GM12878 (cell line): ENCODE measurements around the gene SCNN1B. TPM values are rescaled to one million over a fixed set of nuclear protein-coding genes. Genes with fewer than 3 reads are reported as not detected.

Experiments
- ATAC-seq: fragments of 200-7000 bp; cut with Tn5 transposase; 3 replicates; pipeline ENCODE4 v1.9.1; 2020; ENCODE audit warnings: mild to moderate bottlenecking, moderate library complexity
- BruUV-seq: library from RNA; stranded (reverse); fragments of 400-500 nt; replicated peaks from 2 replicates; lab custom pipeline; 2021; lab: Mats Ljungman, UMichigan
- CTCF ChIA-PET: fragments of 300-600 bp; sonication (Branson Sonifier 250); formaldehyde crosslinking; extraction: SDS; loops from one replicate; lab custom pipeline; 2021; ENCODE audit warnings: inconsistent platforms; lab: Yijun Ruan, JAX
- POLR2A ChIA-PET: fragments of 350-600 bp; formaldehyde crosslinking; extraction: SDS; loops from one replicate; lab custom pipeline; 2021; ENCODE audit warnings: inconsistent platforms; lab: Charles Lee
- RAD21 ChIA-PET: fragments of 300-600 bp; sonication (Branson Sonifier 250); formaldehyde crosslinking; loops from one replicate; lab custom pipeline; 2023; ENCODE audit warnings: antibody characterized with exemption; ENCODE audit not compliant: unreplicated experiment; lab: Charles Lee
- SMC1A ChIA-PET: fragments of 300-600 bp; sonication (Branson Sonifier 250); formaldehyde crosslinking; loops from one replicate; lab custom pipeline; 2023; ENCODE audit not compliant: unreplicated experiment, uncharacterized antibody; lab: Charles Lee
- DNase-seq: peaks from one replicate; pipeline ENCODE4 v3.0.0-alpha.2; 2011; ENCODE audit warnings: low read depth, low spot score
- FAIRE-seq: peaks from 3 replicates; lab custom pipeline; 2011; peaks lifted over from hg19 to GRCh38; lab: Jason Lieb, UNC
- H2AFZ ChIP-seq: 2 replicates; pipeline ENCODE4 v1.6.0; 2011; ENCODE audit warnings: low read depth, low read length, control low read depth; ENCODE audit not compliant: control insufficient read depth
- H3K27ac ChIP-seq: 2 replicates; pipeline ENCODE4 v1.5.1; 2011; ENCODE audit warnings: control low read depth; ENCODE audit not compliant: control insufficient read depth, insufficient read depth
- H3K27me3 ChIP-seq, 2 experiments: replicated peaks in 1 of 2; 2 replicates each; pipeline versions ENCODE4 v1.6.0 to v1.6.1; 2011; ENCODE audit warnings: low read length in 1 of 2; ENCODE audit not compliant: control insufficient read depth in 2 of 2, insufficient read depth in 2 of 2
- H3K36me3 ChIP-seq, 2 experiments: 2 replicates each; pipeline ENCODE4 v1.5.1; 2011; ENCODE audit warnings: low read length in 1 of 2; ENCODE audit not compliant: control insufficient read depth in 2 of 2, insufficient read depth in 2 of 2
- H3K4me1 ChIP-seq: 2 replicates; pipeline ENCODE4 v1.6.1; 2011; ENCODE audit warnings: mild to moderate bottlenecking, low read length, moderate library complexity, mixed read lengths; ENCODE audit not compliant: control insufficient read depth, insufficient read depth
- H3K4me2 ChIP-seq: 2 replicates; pipeline ENCODE4 v1.6.0; 2011; ENCODE audit warnings: control low read depth; ENCODE audit not compliant: control insufficient read depth, insufficient read depth
- H3K4me3 ChIP-seq: fragments of 200-600 bp; sonication (generic); 2 replicates; pipeline ENCODE4 v1.5.1; 2016
- H3K79me2 ChIP-seq: 2 replicates; pipeline ENCODE4 v1.6.0; 2011; ENCODE audit warnings: low read length; ENCODE audit not compliant: control insufficient read depth, insufficient read depth
- H3K9ac ChIP-seq: 2 replicates; pipeline ENCODE4 v1.8.0; 2011; ENCODE audit warnings: low read length, control low read depth, mixed read lengths; ENCODE audit not compliant: control insufficient read depth, insufficient read depth
- H3K9me3 ChIP-seq: replicated peaks from 3 replicates; pipeline ENCODE4 v1.5.1; 2011; ENCODE audit warnings: mild to moderate bottlenecking, low read length; ENCODE audit not compliant: control insufficient read depth, insufficient read depth
- H4K20me1 ChIP-seq: 2 replicates; pipeline ENCODE4 v1.6.0; 2011; ENCODE audit not compliant: control insufficient read depth, insufficient read depth
- CBFB ChIP-seq: IDR thresholded peaks from 2 replicates; pipeline ENCODE4 v1.6.1; 2016; ENCODE audit warnings: antibody characterized with exemption, low read depth
- EGR1 ChIP-seq, 2 experiments: IDR thresholded peaks; 1 replicate in 1 of 2; 2 replicates in 1 of 2; pipeline ENCODE4 v1.6.1; 2011 to 2012; ENCODE audit warnings: low read depth in 2 of 2, low read length in 2 of 2, borderline replicate concordance in 1 of 2, mild to moderate bottlenecking in 1 of 2, moderate library complexity in 1 of 2
- GABPA ChIP-seq: IDR thresholded peaks from 2 replicates; pipeline ENCODE4 v1.6.1; 2014; ENCODE audit warnings: antibody characterized with exemption, low read depth, mild to moderate bottlenecking, inconsistent platforms
- POU2F2 ChIP-seq: IDR thresholded peaks from 3 replicates; pipeline ENCODE4 v1.6.1; 2011; ENCODE audit warnings: low read depth, mild to moderate bottlenecking, low read length, borderline replicate concordance
- WGBS: methylation state at CpG from one replicate; pipeline ENCODE4 v1.1.6; 2016; ENCODE audit warnings: low lambda C conversion rate; ENCODE audit not compliant: insufficient replicate concordance, insufficient coverage; ENCODE audit errors: missing lambda C conversion rate; 5-methylcytosine and 5-hydroxymethylcytosine counted together
- in situ Hi-C: fragments of 300-500 bp; cut with MboI; formaldehyde crosslinking; loops from 9 replicates; pipeline ENCODE4 v1.14.3; 2018; ENCODE audit warnings: mixed read lengths
- intact Hi-C: fragments of 100-400 bp; cut with micrococcal nuclease; formaldehyde crosslinking; loops from one replicate; pipeline ENCODE4 v1.14.2; 2022; ENCODE audit not compliant: unreplicated experiment
- polyA plus RNA-seq, 11 experiments: library from polyadenylated mRNA; depleted of rRNA in 4 of 11; unstranded in 6 of 11; stranded (reverse) in 5 of 11; fragments of >200 nt; fragmentation: Nextera tagmentation in 4 of 11; fragmentation: Illumina TruSeq in 1 of 11; extraction: Ambion mirVana in 4 of 11; extraction: Trizol in 1 of 11; gene quantifications; 1 replicate in 1 of 11; 2 replicates in 10 of 11; pipeline versions ENCODE4 v1.2.1 to v1.2.3, GENCODE V29; 2011 to 2016; ENCODE audit warnings: inconsistent platforms in 2 of 11, missing spikeins in 2 of 11, low read depth in 1 of 11
- total RNA-seq, 4 experiments: library from RNA; depleted of rRNA in 3 of 4; stranded (reverse); fragments of >200 nt in 3 of 4; fragmentation: Illumina TruSeq in 1 of 4; extraction: Trizol in 1 of 4; gene quantifications; 2 replicates each; pipeline versions ENCODE4 v1.2.1 to v1.2.3, GENCODE V29; 2013 to 2021
- TF ChIP-seq, protein P1 (sequence below): fragments of 450-650 bp; IDR thresholded peaks from 2 replicates; pipeline ENCODE4 v1.6.1; 2018; ENCODE audit warnings: borderline replicate concordance, mild to moderate bottlenecking; ENCODE audit not compliant: partially characterized antibody
- TF ChIP-seq, protein P2 (sequence below): IDR thresholded peaks from 2 replicates; pipeline ENCODE4 v1.6.1; 2012; ENCODE audit warnings: mild to moderate bottlenecking, low read depth, low read length
- TF ChIP-seq, protein P3 (sequence below): IDR thresholded peaks from 2 replicates; pipeline ENCODE4 v1.6.1; 2012; ENCODE audit warnings: low read depth, low read length, improper control_type of control experiment

SCNN1B gene
- total and polyA plus RNA-seq, 10 of the 15 experiments (the other 5 are each of a cell fraction or from before 2014, with no cell fraction given) = 0.28 to 1.5 (median 0.64) TPM

DNA sequence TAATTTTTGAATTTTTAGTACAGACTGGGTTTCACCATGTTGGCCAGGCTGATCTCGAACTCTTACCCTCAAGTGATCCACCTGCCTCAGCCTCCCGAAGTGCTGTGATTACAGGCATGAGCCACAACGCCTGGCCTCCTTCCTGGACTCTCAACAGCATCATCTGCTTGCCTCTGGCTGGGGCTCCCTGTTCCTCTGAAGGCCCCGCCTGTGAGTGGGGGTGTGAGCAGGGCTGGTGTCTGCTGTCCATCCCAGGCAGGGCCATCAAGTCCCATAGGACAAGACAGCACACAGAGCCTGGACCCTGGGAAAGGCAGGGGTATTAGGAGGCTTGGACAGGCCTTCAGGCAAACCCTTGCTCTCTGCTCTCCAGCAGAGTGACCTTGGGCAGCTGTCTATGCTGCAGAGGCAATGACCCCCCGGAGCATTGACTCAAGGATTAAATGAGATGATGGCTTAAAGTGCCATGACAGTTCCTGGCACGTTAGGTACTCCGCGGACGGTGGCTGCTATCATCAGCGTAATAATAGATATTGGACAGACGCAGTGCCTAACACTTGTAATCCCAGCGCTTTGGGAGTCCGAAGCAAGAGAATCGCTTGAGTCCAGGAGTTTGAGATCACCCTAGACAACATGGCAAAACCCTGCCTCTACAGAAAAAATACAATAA lies 19.2 kb downstream of the SCNN1B start:
- BruUV-seq = no TSS peak
- TF ChIP-seq, protein P1, sequence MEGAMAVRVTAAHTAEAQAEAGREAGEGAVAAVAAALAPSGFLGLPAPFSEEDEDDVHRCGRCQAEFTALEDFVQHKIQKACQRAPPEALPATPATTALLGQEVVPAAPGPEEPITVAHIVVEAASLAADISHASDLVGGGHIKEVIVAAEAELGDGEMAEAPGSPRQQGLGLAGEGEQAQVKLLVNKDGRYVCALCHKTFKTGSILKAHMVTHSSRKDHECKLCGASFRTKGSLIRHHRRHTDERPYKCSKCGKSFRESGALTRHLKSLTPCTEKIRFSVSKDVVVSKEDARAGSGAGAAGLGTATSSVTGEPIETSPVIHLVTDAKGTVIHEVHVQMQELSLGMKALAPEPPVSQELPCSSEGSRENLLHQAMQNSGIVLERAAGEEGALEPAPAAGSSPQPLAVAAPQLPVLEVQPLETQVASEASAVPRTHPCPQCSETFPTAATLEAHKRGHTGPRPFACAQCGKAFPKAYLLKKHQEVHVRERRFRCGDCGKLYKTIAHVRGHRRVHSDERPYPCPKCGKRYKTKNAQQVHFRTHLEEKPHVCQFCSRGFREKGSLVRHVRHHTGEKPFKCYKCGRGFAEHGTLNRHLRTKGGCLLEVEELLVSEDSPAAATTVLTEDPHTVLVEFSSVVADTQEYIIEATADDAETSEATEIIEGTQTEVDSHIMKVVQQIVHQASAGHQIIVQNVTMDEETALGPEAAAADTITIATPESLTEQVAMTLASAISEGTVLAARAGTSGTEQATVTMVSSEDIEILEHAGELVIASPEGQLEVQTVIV = no peak
- no peak for TF ChIP-seq GABPA
- TF ChIP-seq EGR1 (IDR thresholded peaks at IDR 0.05; ENCODE audit: borderline replicate concordance in 1 of 2, low read depth in 2 of 2, low read length in 2 of 2) = no peak
- TF ChIP-seq, protein P2, sequence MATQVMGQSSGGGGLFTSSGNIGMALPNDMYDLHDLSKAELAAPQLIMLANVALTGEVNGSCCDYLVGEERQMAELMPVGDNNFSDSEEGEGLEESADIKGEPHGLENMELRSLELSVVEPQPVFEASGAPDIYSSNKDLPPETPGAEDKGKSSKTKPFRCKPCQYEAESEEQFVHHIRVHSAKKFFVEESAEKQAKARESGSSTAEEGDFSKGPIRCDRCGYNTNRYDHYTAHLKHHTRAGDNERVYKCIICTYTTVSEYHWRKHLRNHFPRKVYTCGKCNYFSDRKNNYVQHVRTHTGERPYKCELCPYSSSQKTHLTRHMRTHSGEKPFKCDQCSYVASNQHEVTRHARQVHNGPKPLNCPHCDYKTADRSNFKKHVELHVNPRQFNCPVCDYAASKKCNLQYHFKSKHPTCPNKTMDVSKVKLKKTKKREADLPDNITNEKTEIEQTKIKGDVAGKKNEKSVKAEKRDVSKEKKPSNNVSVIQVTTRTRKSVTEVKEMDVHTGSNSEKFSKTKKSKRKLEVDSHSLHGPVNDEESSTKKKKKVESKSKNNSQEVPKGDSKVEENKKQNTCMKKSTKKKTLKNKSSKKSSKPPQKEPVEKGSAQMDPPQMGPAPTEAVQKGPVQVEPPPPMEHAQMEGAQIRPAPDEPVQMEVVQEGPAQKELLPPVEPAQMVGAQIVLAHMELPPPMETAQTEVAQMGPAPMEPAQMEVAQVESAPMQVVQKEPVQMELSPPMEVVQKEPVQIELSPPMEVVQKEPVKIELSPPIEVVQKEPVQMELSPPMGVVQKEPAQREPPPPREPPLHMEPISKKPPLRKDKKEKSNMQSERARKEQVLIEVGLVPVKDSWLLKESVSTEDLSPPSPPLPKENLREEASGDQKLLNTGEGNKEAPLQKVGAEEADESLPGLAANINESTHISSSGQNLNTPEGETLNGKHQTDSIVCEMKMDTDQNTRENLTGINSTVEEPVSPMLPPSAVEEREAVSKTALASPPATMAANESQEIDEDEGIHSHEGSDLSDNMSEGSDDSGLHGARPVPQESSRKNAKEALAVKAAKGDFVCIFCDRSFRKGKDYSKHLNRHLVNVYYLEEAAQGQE = no peak
- TF ChIP-seq, protein P3, sequence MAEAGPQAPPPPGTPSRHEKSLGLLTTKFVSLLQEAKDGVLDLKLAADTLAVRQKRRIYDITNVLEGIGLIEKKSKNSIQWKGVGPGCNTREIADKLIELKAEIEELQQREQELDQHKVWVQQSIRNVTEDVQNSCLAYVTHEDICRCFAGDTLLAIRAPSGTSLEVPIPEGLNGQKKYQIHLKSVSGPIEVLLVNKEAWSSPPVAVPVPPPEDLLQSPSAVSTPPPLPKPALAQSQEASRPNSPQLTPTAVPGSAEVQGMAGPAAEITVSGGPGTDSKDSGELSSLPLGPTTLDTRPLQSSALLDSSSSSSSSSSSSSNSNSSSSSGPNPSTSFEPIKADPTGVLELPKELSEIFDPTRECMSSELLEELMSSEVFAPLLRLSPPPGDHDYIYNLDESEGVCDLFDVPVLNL = no peak
- TF ChIP-seq POU2F2 = no peak
- no peak for TF ChIP-seq CBFB
- RAD21 ChIA-PET = no interaction called here
- Histone ChIP-seq H2AFZ (no peak overlapping the region), H4K20me1 (no peaks in the 10 kb centered on the region), H3K4me1 (peaks cover 22% of the 10 kb centered on the region), H3K27ac (no peak overlapping the region), H3K4me2 (no peak overlapping the region), H3K4me3 (no peak overlapping the region), H3K9ac (no peak overlapping the region), H3K36me3 (no peaks in the 10 kb centered on the region), H3K27me3 (no peaks in the 10 kb centered on the region), H3K79me2 (no peaks in the 10 kb centered on the region), H3K9me3 (no peaks in the 10 kb centered on the region; the same call in 2 of the 3 replicates)
- WGBS = 81% methylated on average over 14 of the region's 14 CpGs
- intact Hi-C loops = no loop called here
- DNase-seq = no peak
- ATAC-seq = no peak
- CTCF ChIA-PET = no interaction called here
- no peak for FAIRE-seq
- in situ Hi-C loops = no loop called here
- POLR2A ChIA-PET = no interaction called here
- SMC1A ChIA-PET = interaction anchor here (1.2 to 9.4 kb wide), 3 partner anchors 15 to 115 kb away, joined by 3 to 118 read pairs (median 5); no protein-coding TSS in a partner anchor
